ENCODE measurements around the gene MR1. TPM values are rescaled to one million over a fixed set of nuclear protein-coding genes. Genes with fewer than 3 reads are reported as not detected.
A peak's percentile ranks its signal among the peaks of the same experiment; 100 is the strongest.

Gene MR1
- total and polyA plus RNA-seq, 9 of the 15 experiments (the other 6 are each of a cell fraction or from before 2014, with no cell fraction given), result 9.7 to 21.7 (median 15.6) TPM

DNA sequence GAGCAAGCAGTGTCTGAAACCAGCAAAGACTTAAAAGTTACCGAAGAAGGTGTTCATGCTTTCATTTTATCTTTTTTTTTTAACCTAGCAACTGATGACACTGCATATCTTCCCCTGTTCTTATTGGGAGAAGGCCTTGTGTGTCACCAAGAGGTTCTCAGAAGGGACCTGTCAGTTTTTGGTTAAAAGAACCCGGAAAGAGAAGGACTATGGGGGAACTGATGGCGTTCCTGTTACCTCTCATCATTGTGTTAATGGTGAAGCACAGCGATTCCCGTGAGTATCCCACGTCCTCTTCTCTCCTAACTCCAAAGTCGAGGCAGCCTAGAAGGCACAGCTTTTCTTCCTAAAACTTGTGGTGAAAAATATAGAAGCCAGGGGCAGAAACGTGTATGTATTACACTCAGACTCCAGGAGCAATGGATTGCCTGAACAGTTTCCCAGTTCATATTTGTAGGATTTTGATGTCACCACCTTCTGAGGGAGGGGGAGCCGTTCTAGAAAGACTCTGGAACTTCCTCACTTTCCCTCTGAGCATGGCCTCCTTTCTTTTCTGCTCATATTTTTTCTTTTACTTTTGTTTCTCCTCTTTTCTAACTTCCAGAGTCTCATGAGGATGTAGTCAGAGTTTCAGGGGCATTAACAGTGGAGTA, at the start of gene MR1 (continued):
- no peak for TF ChIP-seq POU5F1 (IDR thresholded peaks at IDR 0.05; ENCODE audit: borderline replicate concordance, low read depth, low read length, partially characterized antibody)
- TF ChIP-seq, protein P1, sequence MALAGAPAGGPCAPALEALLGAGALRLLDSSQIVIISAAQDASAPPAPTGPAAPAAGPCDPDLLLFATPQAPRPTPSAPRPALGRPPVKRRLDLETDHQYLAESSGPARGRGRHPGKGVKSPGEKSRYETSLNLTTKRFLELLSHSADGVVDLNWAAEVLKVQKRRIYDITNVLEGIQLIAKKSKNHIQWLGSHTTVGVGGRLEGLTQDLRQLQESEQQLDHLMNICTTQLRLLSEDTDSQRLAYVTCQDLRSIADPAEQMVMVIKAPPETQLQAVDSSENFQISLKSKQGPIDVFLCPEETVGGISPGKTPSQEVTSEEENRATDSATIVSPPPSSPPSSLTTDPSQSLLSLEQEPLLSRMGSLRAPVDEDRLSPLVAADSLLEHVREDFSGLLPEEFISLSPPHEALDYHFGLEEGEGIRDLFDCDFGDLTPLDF (CRISPR knock-in tag; IDR thresholded peaks at IDR 0.05), result no peak
- no peak for TF ChIP-seq TAF15 (IDR thresholded peaks at IDR 0.05; ENCODE audit: low read depth, low read length)
- no peak for TF ChIP-seq PHB (CRISPR knock-in tag; IDR thresholded peaks at IDR 0.05)
- no peak for TF ChIP-seq PHF20 (IDR thresholded peaks at IDR 0.05; ENCODE audit: partially characterized antibody)
- no peak for TF ChIP-seq TCF7L2 (IDR thresholded peaks at IDR 0.05; ENCODE audit: low read depth, low read length)
- TF ChIP-seq RCOR1 (IDR thresholded peaks at IDR 0.05; ENCODE audit: borderline replicate concordance in 1 of 2, low read depth in 2 of 2, low read length in 2 of 2), result 0 out of 4 replicates have a peak, but pooled peaks of 1 of the 2 experiments have one; percentile 35
- TF ChIP-seq USF2 (CRISPR knock-in tag; IDR thresholded peaks at IDR 0.05), result no peak
- no peak for TF ChIP-seq SMC3 (conservative IDR thresholded peaks at IDR 0.05; ENCODE audit: insufficient read depth, low read depth, low read length)
- no peak for TF ChIP-seq SAFB (IDR thresholded peaks at IDR 0.05; ENCODE audit: borderline replicate concordance, low read depth, low read length)
- no peak for TF ChIP-seq ZHX1 (conservative IDR thresholded peaks at IDR 0.05; ENCODE audit: low read length)
- TF ChIP-seq, protein P2, sequence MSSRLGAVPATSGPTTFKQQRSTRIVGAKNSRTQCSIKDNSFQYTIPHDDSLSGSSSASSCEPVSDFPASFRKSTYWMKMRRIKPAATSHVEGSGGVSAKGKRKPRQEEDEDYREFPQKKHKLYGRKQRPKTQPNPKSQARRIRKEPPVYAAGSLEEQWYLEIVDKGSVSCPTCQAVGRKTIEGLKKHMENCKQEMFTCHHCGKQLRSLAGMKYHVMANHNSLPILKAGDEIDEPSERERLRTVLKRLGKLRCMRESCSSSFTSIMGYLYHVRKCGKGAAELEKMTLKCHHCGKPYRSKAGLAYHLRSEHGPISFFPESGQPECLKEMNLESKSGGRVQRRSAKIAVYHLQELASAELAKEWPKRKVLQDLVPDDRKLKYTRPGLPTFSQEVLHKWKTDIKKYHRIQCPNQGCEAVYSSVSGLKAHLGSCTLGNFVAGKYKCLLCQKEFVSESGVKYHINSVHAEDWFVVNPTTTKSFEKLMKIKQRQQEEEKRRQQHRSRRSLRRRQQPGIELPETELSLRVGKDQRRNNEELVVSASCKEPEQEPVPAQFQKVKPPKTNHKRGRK (tag; IDR thresholded peaks at IDR 0.05), result no peak
- no peak for TF ChIP-seq ATF4 (CRISPR knock-in tag; IDR thresholded peaks at IDR 0.05)
- TF ChIP-seq, protein P3, sequence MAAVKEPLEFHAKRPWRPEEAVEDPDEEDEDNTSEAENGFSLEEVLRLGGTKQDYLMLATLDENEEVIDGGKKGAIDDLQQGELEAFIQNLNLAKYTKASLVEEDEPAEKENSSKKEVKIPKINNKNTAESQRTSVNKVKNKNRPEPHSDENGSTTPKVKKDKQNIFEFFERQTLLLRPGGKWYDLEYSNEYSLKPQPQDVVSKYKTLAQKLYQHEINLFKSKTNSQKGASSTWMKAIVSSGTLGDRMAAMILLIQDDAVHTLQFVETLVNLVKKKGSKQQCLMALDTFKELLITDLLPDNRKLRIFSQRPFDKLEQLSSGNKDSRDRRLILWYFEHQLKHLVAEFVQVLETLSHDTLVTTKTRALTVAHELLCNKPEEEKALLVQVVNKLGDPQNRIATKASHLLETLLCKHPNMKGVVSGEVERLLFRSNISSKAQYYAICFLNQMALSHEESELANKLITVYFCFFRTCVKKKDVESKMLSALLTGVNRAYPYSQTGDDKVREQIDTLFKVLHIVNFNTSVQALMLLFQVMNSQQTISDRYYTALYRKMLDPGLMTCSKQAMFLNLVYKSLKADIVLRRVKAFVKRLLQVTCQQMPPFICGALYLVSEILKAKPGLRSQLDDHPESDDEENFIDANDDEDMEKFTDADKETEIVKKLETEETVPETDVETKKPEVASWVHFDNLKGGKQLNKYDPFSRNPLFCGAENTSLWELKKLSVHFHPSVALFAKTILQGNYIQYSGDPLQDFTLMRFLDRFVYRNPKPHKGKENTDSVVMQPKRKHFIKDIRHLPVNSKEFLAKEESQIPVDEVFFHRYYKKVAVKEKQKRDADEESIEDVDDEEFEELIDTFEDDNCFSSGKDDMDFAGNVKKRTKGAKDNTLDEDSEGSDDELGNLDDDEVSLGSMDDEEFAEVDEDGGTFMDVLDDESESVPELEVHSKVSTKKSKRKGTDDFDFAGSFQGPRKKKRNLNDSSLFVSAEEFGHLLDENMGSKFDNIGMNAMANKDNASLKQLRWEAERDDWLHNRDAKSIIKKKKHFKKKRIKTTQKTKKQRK (IDR thresholded peaks at IDR 0.05; ENCODE audit: borderline replicate concordance, low read depth, low read length), result no peak
